Prostate gland (tissue), 2 donors: Measurements from ENCODE around the gene ZNF536.

Experiments used
- CTCF ChIP-seq, 4 experiments: fragments of 200-600 bp in 2 of 4; fragments of 450-650 bp in 2 of 4; sonication (generic) in 2 of 4; IDR thresholded peaks; 1 replicate in 3 of 4; 2 replicates in 1 of 4; pipeline ENCODE4 v1.5.1; 2016 to 2019; ENCODE audit warnings: antibody characterized with exemption in 4 of 4, mild to moderate bottlenecking in 2 of 4, moderate library complexity in 2 of 4
- POLR2A ChIP-seq: fragments of 450-650 bp; IDR thresholded peaks from one replicate; pipeline ENCODE4 v1.6.1; 2016; ENCODE audit warnings: antibody characterized with exemption, mild to moderate bottlenecking

- TF ChIP-seq POLR2A (no peak), CTCF (IDR thresholded peaks at IDR 0.05) (no peak)
Measured at GRCh38 chr19:30407068-30407709, 35.0 kb downstream of the ZNF536 start.
